ENCODE data around the gene ERCC6. TPM values are rescaled to one million over a fixed set of nuclear protein-coding genes. Genes with fewer than 3 reads are reported as not detected.

Gene ERCC6
- total and polyA plus RNA-seq, 12 donors = 3.7 to 27.9 (median 16.8) TPM

DNA sequence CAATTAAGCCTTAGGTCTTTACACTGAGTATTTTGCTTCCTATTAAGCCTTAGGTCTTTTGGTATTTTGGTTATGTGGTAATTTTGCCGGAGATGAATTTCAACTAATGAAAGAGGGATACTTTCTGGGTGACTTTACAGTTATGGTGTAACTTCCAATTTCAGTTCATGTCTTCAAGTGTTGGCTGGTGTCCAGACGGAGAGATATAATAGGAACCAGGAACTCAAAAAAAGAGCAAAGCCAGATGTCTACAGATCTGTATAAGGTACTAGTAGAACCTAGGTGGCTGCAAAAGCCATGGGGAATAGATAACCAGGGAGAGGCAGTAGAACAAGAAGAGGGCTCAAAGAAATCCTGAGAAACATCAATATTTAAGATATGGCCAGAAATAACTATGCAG lies 12.3 kb downstream of the ERCC6 start:
- Histone ChIP-seq H3K27ac (no peak overlapping the region), H3K4me1 (replicated peaks in 1 of 2) (no peaks in the 10 kb centered on the region), H3K27me3 (no peaks in the 10 kb centered on the region), H3K9me3 (replicated peaks in 1 of 3) (no peaks in the 10 kb centered on the region), H3K36me3 (replicated peaks in 1 of 2) (peaks cover 4 to 79% of the 10 kb centered on the region in 2 donors), H3K4me3 (no peak overlapping the region)
- whole genome bisulfite sequencing, 4 donors = 57 to 70% (median 62%) methylated on average over 2 of the region's 2 CpGs
- no peak for DNase-seq
- intact Hi-C loops (cut with DNase I) = no loop called here
- TF ChIP-seq POLR2A (IDR thresholded peaks at IDR 0.05) = no peak
- TF ChIP-seq CTCF (IDR thresholded peaks at IDR 0.05) = no peak

DNA sequence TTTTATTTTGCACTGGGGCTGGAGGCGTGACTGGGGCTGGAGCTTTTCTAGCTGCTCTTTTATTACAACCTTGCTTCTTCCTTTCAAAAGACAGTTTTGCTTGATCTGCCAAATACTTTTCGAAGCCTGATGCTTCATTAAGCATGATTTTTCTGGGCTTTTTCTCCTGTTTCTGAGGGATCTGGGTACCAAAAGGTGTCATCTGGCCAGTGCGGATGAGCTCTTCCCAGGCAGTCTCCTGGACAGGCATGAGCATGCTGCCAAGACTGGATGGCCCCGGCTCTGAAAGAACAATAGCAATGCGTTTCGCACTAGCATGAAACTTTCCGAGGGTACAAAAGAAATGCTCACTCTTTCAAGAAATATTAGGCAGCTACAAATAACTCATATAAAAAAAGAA lies 14.4 kb downstream of the ERCC6 start:
- TF ChIP-seq CTCF (IDR thresholded peaks at IDR 0.05) (no peak), POLR2A (IDR thresholded peaks at IDR 0.05) (no peak)
- Histone ChIP-seq H3K9me3 (replicated peaks in 1 of 3) (no peaks in the 10 kb centered on the region), H3K4me1 (replicated peaks in 1 of 2) (no peaks in the 10 kb centered on the region), H3K4me3 (no peak overlapping the region), H3K27me3 (no peaks in the 10 kb centered on the region), H3K36me3 (replicated peaks in 1 of 2) (peaks cover 4 to 61% of the 10 kb centered on the region in 2 donors), H3K27ac (no peak overlapping the region)
- intact Hi-C loops (cut with DNase I) = no loop called here
- WGBS, 4 donors = 93 to 99% (median 95%) methylated on average over 7 of the region's 7 CpGs
- DNase-seq = no peak

DNA sequence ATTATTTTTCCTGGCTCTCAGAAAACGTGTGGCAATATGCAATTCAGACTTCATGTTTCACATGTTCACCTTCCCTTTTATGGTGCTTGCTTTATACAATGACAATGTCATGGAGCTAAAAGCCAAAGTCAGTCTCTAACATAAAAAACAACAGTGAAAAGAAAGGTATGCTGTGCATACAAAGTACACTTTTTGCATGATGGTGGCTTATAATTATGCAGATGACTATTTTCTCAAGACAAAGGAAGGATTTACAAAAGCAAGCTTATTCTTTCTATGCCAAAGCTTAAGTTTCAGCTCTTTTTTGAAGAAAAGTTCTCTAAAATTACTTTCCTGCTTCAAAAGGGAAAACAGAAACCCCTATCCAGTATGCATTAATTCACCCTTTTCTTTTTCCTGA lies 15.6 kb downstream of the ERCC6 start:
- intact Hi-C loops (cut with DNase I) = no loop called here
- no peaks in the 10 kb centered on the region for H3K27me3 ChIP-seq
- TF ChIP-seq POLR2A (IDR thresholded peaks at IDR 0.05) (no peak), CTCF (IDR thresholded peaks at IDR 0.05) (no peak)
- no peaks in the 10 kb centered on the region for H3K9me3 ChIP-seq (replicated peaks in 1 of 3)
- H3K4me3 ChIP-seq = no peak overlapping the region
- no peaks in the 10 kb centered on the region for H3K4me1 ChIP-seq (replicated peaks in 1 of 2)
- peaks cover 4 to 49% of the 10 kb centered on the region in 2 donors for H3K36me3 ChIP-seq (replicated peaks in 1 of 2)
- 33 to 55% (median 39%) methylated on average over 1 of the region's 1 CpG for WGBS, 4 donors
- H3K27ac ChIP-seq = no peak overlapping the region
- DNase-seq = no peak

DNA sequence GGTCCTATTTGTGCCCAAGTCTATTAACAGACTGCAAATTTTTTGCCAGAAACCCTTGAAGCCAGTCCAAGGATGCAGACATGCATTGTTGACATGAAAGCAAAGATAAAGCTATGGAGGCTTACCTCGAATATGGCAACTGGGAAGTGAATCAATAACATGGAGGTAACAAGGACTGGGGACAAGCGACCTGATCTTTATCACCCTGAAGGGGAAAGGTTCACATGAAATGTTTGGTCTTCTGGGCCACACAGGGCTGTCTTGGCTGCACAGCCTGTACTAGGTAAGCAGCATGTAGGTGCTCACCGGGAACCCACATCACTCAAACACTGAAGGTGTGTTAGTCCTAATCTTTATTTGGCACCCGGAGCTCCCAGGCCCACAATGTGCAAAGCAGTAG lies 17.9 kb downstream of the ERCC6 start:
- H3K4me3 ChIP-seq = no peak overlapping the region
- intact Hi-C loops (cut with DNase I) = no loop called here
- 65 to 86% (median 83%) methylated on average over 4 of the region's 4 CpGs for WGBS, 4 donors
- H3K27me3 ChIP-seq = no peaks in the 10 kb centered on the region
- peaks cover 0 to 31% of the 10 kb centered on the region in 2 donors for H3K36me3 ChIP-seq (replicated peaks in 1 of 2)
- H3K27ac ChIP-seq = no peak overlapping the region
- no peak for DNase-seq
- TF ChIP-seq CTCF (IDR thresholded peaks at IDR 0.05) = no peak
- no peak for TF ChIP-seq POLR2A (IDR thresholded peaks at IDR 0.05)
- no peaks in the 10 kb centered on the region for H3K4me1 ChIP-seq (replicated peaks in 1 of 2)
- no peaks in the 10 kb centered on the region for H3K9me3 ChIP-seq (replicated peaks in 1 of 3)
